Hepatocyte (in vitro differentiated cells): ENCODE measurements around the gene SPOCD1. TPM values are rescaled to one million over a fixed set of nuclear protein-coding genes. Genes with fewer than 3 reads are reported as not detected.
A peak's percentile ranks its signal among the peaks of the same experiment; 100 is the strongest.

ENCODE experiments used
- DNase-seq: peaks from one replicate; pipeline ENCODE4 v3.0.0-alpha.2; 2016; ENCODE audit warnings: low spot score
- H2AFZ ChIP-seq: fragments of 200-600 bp; sonication (generic); 2 replicates; pipeline ENCODE4 v1.6.0; 2016; ENCODE audit warnings: antibody characterized with exemption, mild to moderate bottlenecking
- H3K27ac ChIP-seq: fragments of 200-600 bp; sonication (generic); 2 replicates; pipeline ENCODE4 v1.5.1; 2016; ENCODE audit warnings: mild to moderate bottlenecking
- H3K27me3 ChIP-seq: fragments of 200-600 bp; sonication (generic); 2 replicates; pipeline ENCODE4 v1.6.1; 2016
- H3K36me3 ChIP-seq: fragments of 200-600 bp; sonication (generic); replicated peaks from 2 replicates; pipeline ENCODE4 v1.5.1; 2016; ENCODE audit warnings: low read depth; ENCODE audit not compliant: insufficient read depth
- H3K4me1 ChIP-seq: fragments of 200-600 bp; sonication (generic); 2 replicates; pipeline ENCODE4 v1.5.1; 2016; ENCODE audit warnings: mild to moderate bottlenecking, moderate library complexity; ENCODE audit not compliant: insufficient read depth
- H3K4me2 ChIP-seq: fragments of 200-600 bp; sonication (generic); 2 replicates; pipeline ENCODE4 v1.6.0; 2016
- H3K4me3 ChIP-seq: fragments of 200-600 bp; sonication (generic); 2 replicates; pipeline ENCODE4 v1.5.1; 2016; ENCODE audit warnings: mild to moderate bottlenecking
- H3K79me2 ChIP-seq: fragments of 200-600 bp; sonication (generic); 2 replicates; pipeline ENCODE4 v1.6.0; 2017; ENCODE audit warnings: mild to moderate bottlenecking
- H3K9me2 ChIP-seq: fragments of 200-600 bp; sonication (generic); replicated peaks from 2 replicates; pipeline ENCODE4 v1.6.0; 2017; ENCODE audit warnings: mild to moderate bottlenecking; ENCODE audit not compliant: insufficient read depth
- H3K9me3 ChIP-seq: fragments of 200-600 bp; sonication (generic); 2 replicates; pipeline ENCODE4 v1.5.1; 2016; ENCODE audit warnings: low read depth, mild to moderate bottlenecking
- H4K20me1 ChIP-seq: fragments of 200-600 bp; sonication (generic); 2 replicates; pipeline ENCODE4 v1.6.0; 2016; ENCODE audit warnings: mild to moderate bottlenecking; ENCODE audit not compliant: insufficient read depth, poor library complexity, severe bottlenecking
- CTCF ChIP-seq: fragments of 200-600 bp; sonication (generic); IDR thresholded peaks from 2 replicates; pipeline ENCODE4 v1.5.1; 2016; ENCODE audit warnings: antibody characterized with exemption, mild to moderate bottlenecking; ENCODE audit not compliant: poor library complexity
- EZH2 ChIP-seq: fragments of 200-600 bp; sonication (generic); IDR thresholded peaks from 2 replicates; pipeline ENCODE4 v1.6.1; 2016; ENCODE audit warnings: antibody characterized with exemption, mild to moderate bottlenecking, borderline replicate concordance
- EZH2phosphoT487 ChIP-seq: fragments of 200-600 bp; sonication (generic); IDR thresholded peaks from one replicate; pipeline ENCODE4 v1.6.1; 2018; ENCODE audit warnings: antibody characterized with exemption, mild to moderate bottlenecking, low read depth, moderate library complexity; ENCODE audit not compliant: unreplicated experiment, severe bottlenecking
- WGBS: methylation state at CpG from one replicate; pipeline ENCODE4 v1.1.6; 2016; ENCODE audit warnings: low lambda C conversion rate; ENCODE audit errors: missing lambda C conversion rate; 5-methylcytosine and 5-hydroxymethylcytosine counted together
- polyA plus RNA-seq: library from polyadenylated mRNA; unstranded; fragments of >200 nt; fragmentation: Nextera tagmentation; extraction: Ambion mirVana; gene quantifications from 2 replicates; pipeline ENCODE4 v1.2.1, GENCODE V29; 2016
- total RNA-seq: library from RNA; depleted of rRNA; stranded (reverse); fragments of >200 nt; gene quantifications from 2 replicates; pipeline ENCODE4 v1.2.3, GENCODE V29; 2014

SPOCD1 gene
- total and polyA plus RNA-seq, 2 experiments from 2014 or later: 1.4 to 2.8 TPM

GRCh38 chr1:31801458-31801857 lies 14.4 kb downstream of the SPOCD1 start:
- no peak for TF ChIP-seq EZH2
- no peak overlapping the region for H3K4me3 ChIP-seq
- no peak overlapping the region for H3K4me2 ChIP-seq
- H2AFZ ChIP-seq: no peak overlapping the region
- H4K20me1 ChIP-seq: no peaks in the 10 kb centered on the region
- H3K27me3 ChIP-seq: peaks cover 3% of the 10 kb centered on the region
- H3K36me3 ChIP-seq: no peaks in the 10 kb centered on the region
- H3K4me1 ChIP-seq: peaks cover 7% of the 10 kb centered on the region
- H3K79me2 ChIP-seq: no peaks in the 10 kb centered on the region
- no peak for DNase-seq
- no peak overlapping the region for H3K27ac ChIP-seq
- WGBS: 92% methylated on average over 1 of the region's 1 CpG
- no peaks in the 10 kb centered on the region for H3K9me3 ChIP-seq
- no peaks in the 10 kb centered on the region for H3K9me2 ChIP-seq

- WGBS: 94% methylated on average over 4 of the region's 4 CpGs
- no peak overlapping the region for H3K4me3 ChIP-seq
- H3K4me1 ChIP-seq: peaks cover 7% of the 10 kb centered on the region
- no peak overlapping the region for H3K4me2 ChIP-seq
- H3K9me3 ChIP-seq: no peaks in the 10 kb centered on the region
- peaks cover 3% of the 10 kb centered on the region for H3K27me3 ChIP-seq
- no peaks in the 10 kb centered on the region for H4K20me1 ChIP-seq
- DNase-seq: no peak
- no peaks in the 10 kb centered on the region for H3K9me2 ChIP-seq
- TF ChIP-seq EZH2: no peak
- TF ChIP-seq CTCF: no peak
- TF ChIP-seq EZH2phosphoT487: no peak
- H3K36me3 ChIP-seq: no peaks in the 10 kb centered on the region
- no peak overlapping the region for H2AFZ ChIP-seq
- H3K79me2 ChIP-seq: no peaks in the 10 kb centered on the region
- no peak overlapping the region for H3K27ac ChIP-seq
Observed at GRCh38 chr1:31800674-31800967, 15.2 kb downstream of the SPOCD1 start.

GRCh38 chr1:31799895-31800673 lies 15.7 kb downstream of the SPOCD1 start:
- no peaks in the 10 kb centered on the region for H4K20me1 ChIP-seq
- no peaks in the 10 kb centered on the region for H3K9me2 ChIP-seq
- no peaks in the 10 kb centered on the region for H3K9me3 ChIP-seq
- H3K79me2 ChIP-seq: no peaks in the 10 kb centered on the region
- H3K4me2 ChIP-seq: no peak overlapping the region
- peak; percentile 3 for DNase-seq
- no peak overlapping the region for H3K27ac ChIP-seq
- no peaks in the 10 kb centered on the region for H3K36me3 ChIP-seq
- TF ChIP-seq EZH2phosphoT487 (no peak), EZH2 (no peak), CTCF (no peak)
- WGBS: 89% methylated on average over 16 of the region's 16 CpGs
- H3K4me3 ChIP-seq: no peak overlapping the region
- peaks cover 3% of the 10 kb centered on the region for H3K27me3 ChIP-seq
- H3K4me1 ChIP-seq: peaks cover 7% of the 10 kb centered on the region
- no peak overlapping the region for H2AFZ ChIP-seq

GRCh38 chr1:31799196-31799894 lies 16.5 kb downstream of the SPOCD1 start:
- no peak for DNase-seq
- Histone ChIP-seq H3K4me1 (peaks cover 7% of the 10 kb centered on the region), H3K36me3 (no peaks in the 10 kb centered on the region), H4K20me1 (no peaks in the 10 kb centered on the region), H3K27me3 (peaks cover under 1% of the 10 kb centered on the region), H2AFZ (no peak overlapping the region), H3K79me2 (no peaks in the 10 kb centered on the region), H3K9me3 (no peaks in the 10 kb centered on the region), H3K9me2 (no peaks in the 10 kb centered on the region), H3K4me2 (no peak overlapping the region), H3K27ac (no peak overlapping the region), H3K4me3 (no peak overlapping the region)
- 86% methylated on average over 9 of the region's 9 CpGs for WGBS
- TF ChIP-seq EZH2phosphoT487 (no peak), EZH2 (no peak), CTCF (no peak)
